ENCODE data around the gene SLC35D3. TPM values are rescaled to one million over a fixed set of nuclear protein-coding genes. Genes with fewer than 3 reads are reported as not detected.

SLC35D3 gene
- total and polyA plus RNA-seq, 10 of the 15 experiments (the other 5 are each of a cell fraction or from before 2014, with no cell fraction given) = not detected

GRCh38 chr6:136945072-136945471, 23.0 kb downstream of the SLC35D3 start:
- in situ Hi-C loops (cut with MboI) (no loop called here), intact Hi-C loops (cut with micrococcal nuclease; ENCODE audit: unreplicated experiment) (no loop called here)
- ChIA-PET CTCF (interaction anchor here (1.7 kb wide), 1 partner anchor 10 kb away, joined by 4 read pairs; no protein-coding TSS in a partner anchor), SMC1A (ENCODE audit: uncharacterized antibody, unreplicated experiment) (no interaction called here), POLR2A (interaction anchor here (0.5 kb wide), 1 partner anchor 1290 kb away, joined by 5 read pairs; no protein-coding TSS in a partner anchor), RAD21 (ENCODE audit: unreplicated experiment) (no interaction called here)
- WGBS (ENCODE audit: insufficient coverage, insufficient replicate concordance, low lambda C conversion rate, missing lambda C conversion rate) = 0% methylated on average over 1 of the region's 1 CpG
- H3K27ac ChIP-seq (ENCODE audit: control insufficient read depth, insufficient read depth) = no peak overlapping the region
- no peaks in the 10 kb centered on the region for H3K79me2 ChIP-seq (ENCODE audit: control insufficient read depth, insufficient read depth, low read length)
- TF ChIP-seq TAF1 (IDR thresholded peaks at IDR 0.05; ENCODE audit: borderline replicate concordance, low read depth, low read length) (no peak), RB1 (IDR thresholded peaks at IDR 0.05; ENCODE audit: borderline replicate concordance) (no peak), SKIL (IDR thresholded peaks at IDR 0.05; ENCODE audit: low read depth, poor library complexity, severe bottlenecking) (no peak), HDAC2 (IDR thresholded peaks at IDR 0.05) (no peak)
- ATAC-seq (no peak), FAIRE-seq (no peak), DNase-seq (ENCODE audit: low read depth, low spot score) (no peak)
- H3K4me2 ChIP-seq (ENCODE audit: control insufficient read depth, insufficient read depth) = no peak overlapping the region
- no peaks in the 10 kb centered on the region for H4K20me1 ChIP-seq (ENCODE audit: control insufficient read depth, insufficient read depth)
- peaks cover 7% of the 10 kb centered on the region for H3K4me1 ChIP-seq (ENCODE audit: control insufficient read depth, insufficient read depth, low read length)
- no peaks in the 10 kb centered on the region; the same call in 1 of the 3 replicates for H3K9me3 ChIP-seq (replicated peaks; ENCODE audit: control insufficient read depth, insufficient read depth, low read length)
- H3K27me3 ChIP-seq (replicated peaks in 1 of 2; ENCODE audit: control insufficient read depth in 2 of 2, insufficient read depth in 2 of 2, low read length in 1 of 2) = no peaks in the 10 kb centered on the region; a peak in 1 of 4 replicates
- H3K36me3 ChIP-seq (ENCODE audit: control insufficient read depth in 2 of 2, insufficient read depth in 2 of 2, low read length in 1 of 2) = no peaks in the 10 kb centered on the region
- BruUV-seq (replicated peaks) = no TSS peak
- H3K4me3 ChIP-seq = no peak overlapping the region
- no peak overlapping the region for H2AFZ ChIP-seq (ENCODE audit: control insufficient read depth, low read depth, low read length)
- no peak overlapping the region for H3K9ac ChIP-seq (ENCODE audit: control insufficient read depth, insufficient read depth, low read length)

GRCh38 chr6:136945711-136946121, 23.6 kb downstream of the SLC35D3 start:
- 1% methylated on average over 4 of the region's 4 CpGs for WGBS (ENCODE audit: insufficient coverage, insufficient replicate concordance, low lambda C conversion rate, missing lambda C conversion rate)
- RAD21 ChIA-PET (ENCODE audit: unreplicated experiment) = no interaction called here
- SMC1A ChIA-PET (ENCODE audit: uncharacterized antibody, unreplicated experiment) = no interaction called here
- Histone ChIP-seq H3K9me3 (replicated peaks; ENCODE audit: control insufficient read depth, insufficient read depth, low read length) (no peaks in the 10 kb centered on the region; the same call in 1 of the 3 replicates), H2AFZ (ENCODE audit: control insufficient read depth, low read depth, low read length) (no peak overlapping the region), H3K27ac (ENCODE audit: control insufficient read depth, insufficient read depth) (no peak overlapping the region), H3K4me1 (ENCODE audit: control insufficient read depth, insufficient read depth, low read length) (peaks cover 7% of the 10 kb centered on the region), H4K20me1 (ENCODE audit: control insufficient read depth, insufficient read depth) (no peaks in the 10 kb centered on the region), H3K79me2 (ENCODE audit: control insufficient read depth, insufficient read depth, low read length) (no peaks in the 10 kb centered on the region), H3K9ac (ENCODE audit: control insufficient read depth, insufficient read depth, low read length) (no peak overlapping the region), H3K4me3 (no peak overlapping the region), H3K4me2 (ENCODE audit: control insufficient read depth, insufficient read depth) (no peak overlapping the region), H3K36me3 (ENCODE audit: control insufficient read depth in 2 of 2, insufficient read depth in 2 of 2, low read length in 1 of 2) (no peaks in the 10 kb centered on the region), H3K27me3 (replicated peaks in 1 of 2; ENCODE audit: control insufficient read depth in 2 of 2, insufficient read depth in 2 of 2, low read length in 1 of 2) (no peaks in the 10 kb centered on the region; a peak in 1 of 4 replicates)
- CTCF ChIA-PET = interaction anchor here (0.8 to 1.7 kb wide), 2 partner anchors 10 to 32 kb away, joined by 3 to 4 read pairs; no protein-coding TSS in a partner anchor
- POLR2A ChIA-PET = no interaction called here
- intact Hi-C loops (cut with micrococcal nuclease; ENCODE audit: unreplicated experiment) (no loop called here), in situ Hi-C loops (cut with MboI) (no loop called here)
- FAIRE-seq (no peak), DNase-seq (ENCODE audit: low read depth, low spot score) (no peak), ATAC-seq (peak; percentile 27)
- BruUV-seq (replicated peaks) = no TSS peak
- TF ChIP-seq CUX1 (IDR thresholded peaks at IDR 0.05; ENCODE audit: insufficient replicate concordance, low read depth, low read length) = no peak
- peak; percentile 26; the same call in 1 of the 2 replicates for TF ChIP-seq EED (IDR thresholded peaks at IDR 0.05; ENCODE audit: low read depth)
- TF ChIP-seq JUNB (IDR thresholded peaks at IDR 0.05) = peak; percentile 30; the same call in 1 of the 2 replicates
- TF ChIP-seq PAX5 (IDR thresholded peaks at IDR 0.05; ENCODE audit: borderline replicate concordance, low read depth, low read length) = peak; percentile 71; the same call in 1 of the 2 replicates
- peak in 1 of 2 experiments; percentile 12; a peak in 1 of 4 replicates for TF ChIP-seq IKZF2 (IDR thresholded peaks at IDR 0.05)
- no peak for TF ChIP-seq ZZZ3 (IDR thresholded peaks at IDR 0.05; ENCODE audit: control insufficient read depth, insufficient read length, low read depth)
- TF ChIP-seq SUPT20H (IDR thresholded peaks at IDR 0.05; ENCODE audit: borderline replicate concordance, control insufficient read depth, low read depth, low read length) = no peak

Measured in GM12878 (cell line).